GM12878 (cell line): Measurements from ENCODE around the gene FMOD. TPM values are rescaled to one million over a fixed set of nuclear protein-coding genes. Genes with fewer than 3 reads are reported as not detected.

Experiments used
- DPF2 ChIP-seq: fragments of 450-650 bp; IDR thresholded peaks from 2 replicates; pipeline ENCODE4 v1.6.1; 2017; ENCODE audit warnings: mild to moderate bottlenecking
- ESRRA ChIP-seq: IDR thresholded peaks from 2 replicates; pipeline ENCODE4 v1.6.1; 2012; ENCODE audit warnings: mild to moderate bottlenecking, low read length, improper control_type of control experiment
- GABPA ChIP-seq: IDR thresholded peaks from 2 replicates; pipeline ENCODE4 v1.6.1; 2014; ENCODE audit warnings: antibody characterized with exemption, low read depth, mild to moderate bottlenecking, inconsistent platforms
- NFYA ChIP-seq: IDR thresholded peaks from 2 replicates; pipeline ENCODE4 v1.6.1; 2011; ENCODE audit warnings: low read depth, mild to moderate bottlenecking, low read length, improper control_type of control experiment, borderline replicate concordance
- NR2C1 ChIP-seq: fragments of 450-650 bp; IDR thresholded peaks from 2 replicates; pipeline ENCODE4 v1.6.1; 2017; ENCODE audit warnings: antibody characterized with exemption, mild to moderate bottlenecking, moderate library complexity
- SPI1 ChIP-seq: IDR thresholded peaks from 2 replicates; pipeline ENCODE4 v1.6.1; 2011; ENCODE audit warnings: low read depth, mild to moderate bottlenecking, low read length, moderate library complexity, borderline replicate concordance; ENCODE audit not compliant: insufficient read depth
- SREBF2 ChIP-seq: IDR thresholded peaks from 2 replicates; pipeline ENCODE4 v1.6.1; 2012; ENCODE audit warnings: mild to moderate bottlenecking, low read length
- polyA plus RNA-seq, 11 experiments: library from polyadenylated mRNA; depleted of rRNA in 4 of 11; unstranded in 6 of 11; stranded (reverse) in 5 of 11; fragments of >200 nt; fragmentation: Nextera tagmentation in 4 of 11; fragmentation: Illumina TruSeq in 1 of 11; extraction: Ambion mirVana in 4 of 11; extraction: Trizol in 1 of 11; gene quantifications; 1 replicate in 1 of 11; 2 replicates in 10 of 11; pipeline versions ENCODE4 v1.2.1 to v1.2.3, GENCODE V29; 2011 to 2016; ENCODE audit warnings: inconsistent platforms in 2 of 11, missing spikeins in 2 of 11, low read depth in 1 of 11
- total RNA-seq, 4 experiments: library from RNA; depleted of rRNA in 3 of 4; stranded (reverse); fragments of >200 nt in 3 of 4; fragmentation: Illumina TruSeq in 1 of 4; extraction: Trizol in 1 of 4; gene quantifications; 2 replicates each; pipeline versions ENCODE4 v1.2.1 to v1.2.3, GENCODE V29; 2013 to 2021
- TF ChIP-seq, protein P1 (sequence below): IDR thresholded peaks from 2 replicates; pipeline ENCODE4 v1.6.1; 2012; ENCODE audit warnings: low read length, inconsistent platforms
- TF ChIP-seq, protein P2 (sequence below): fragments of 450-650 bp; IDR thresholded peaks from 2 replicates; pipeline ENCODE4 v1.6.1; 2018; ENCODE audit warnings: borderline replicate concordance, mild to moderate bottlenecking; ENCODE audit not compliant: partially characterized antibody

FMOD gene
- total and polyA plus RNA-seq, 10 of the 15 experiments (the other 5 are each of a cell fraction or from before 2014, with no cell fraction given): 0.03 to 0.26 (median 0.11) TPM; not detected in 7

DNA sequence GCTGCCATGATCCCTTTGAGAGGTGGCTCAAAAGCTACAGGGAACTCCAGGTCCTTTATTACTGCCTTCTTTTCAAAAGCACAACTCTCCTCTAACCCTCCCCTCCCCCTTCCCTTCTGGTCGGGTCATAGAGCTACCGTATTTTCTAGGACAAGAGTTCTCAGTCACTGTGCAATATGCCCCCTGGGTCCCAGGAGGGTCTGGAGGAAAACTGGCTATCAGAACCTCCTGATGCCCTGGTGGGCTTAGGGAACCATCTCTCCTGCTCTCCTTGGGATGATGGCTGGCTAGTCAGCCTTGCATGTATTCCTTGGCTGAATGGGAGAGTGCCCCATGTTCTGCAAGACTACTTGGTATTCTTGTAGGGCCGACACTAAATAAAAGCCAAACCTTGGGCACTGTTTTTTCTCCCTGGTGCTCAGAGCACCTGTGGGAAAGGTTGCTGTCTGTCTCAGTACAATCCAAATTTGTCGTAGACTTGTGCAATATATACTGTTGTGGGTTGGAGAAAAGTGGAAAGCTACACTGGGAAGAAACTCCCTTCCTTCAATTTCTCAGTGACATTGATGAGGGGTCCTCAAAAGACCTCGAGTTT, 42.5 kb downstream of the FMOD start (continued):
- TF ChIP-seq, protein P1, sequence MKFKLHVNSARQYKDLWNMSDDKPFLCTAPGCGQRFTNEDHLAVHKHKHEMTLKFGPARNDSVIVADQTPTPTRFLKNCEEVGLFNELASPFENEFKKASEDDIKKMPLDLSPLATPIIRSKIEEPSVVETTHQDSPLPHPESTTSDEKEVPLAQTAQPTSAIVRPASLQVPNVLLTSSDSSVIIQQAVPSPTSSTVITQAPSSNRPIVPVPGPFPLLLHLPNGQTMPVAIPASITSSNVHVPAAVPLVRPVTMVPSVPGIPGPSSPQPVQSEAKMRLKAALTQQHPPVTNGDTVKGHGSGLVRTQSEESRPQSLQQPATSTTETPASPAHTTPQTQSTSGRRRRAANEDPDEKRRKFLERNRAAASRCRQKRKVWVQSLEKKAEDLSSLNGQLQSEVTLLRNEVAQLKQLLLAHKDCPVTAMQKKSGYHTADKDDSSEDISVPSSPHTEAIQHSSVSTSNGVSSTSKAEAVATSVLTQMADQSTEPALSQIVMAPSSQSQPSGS: no peak
- TF ChIP-seq NFYA: no peak
- TF ChIP-seq SREBF2: no peak
- TF ChIP-seq, protein P2, sequence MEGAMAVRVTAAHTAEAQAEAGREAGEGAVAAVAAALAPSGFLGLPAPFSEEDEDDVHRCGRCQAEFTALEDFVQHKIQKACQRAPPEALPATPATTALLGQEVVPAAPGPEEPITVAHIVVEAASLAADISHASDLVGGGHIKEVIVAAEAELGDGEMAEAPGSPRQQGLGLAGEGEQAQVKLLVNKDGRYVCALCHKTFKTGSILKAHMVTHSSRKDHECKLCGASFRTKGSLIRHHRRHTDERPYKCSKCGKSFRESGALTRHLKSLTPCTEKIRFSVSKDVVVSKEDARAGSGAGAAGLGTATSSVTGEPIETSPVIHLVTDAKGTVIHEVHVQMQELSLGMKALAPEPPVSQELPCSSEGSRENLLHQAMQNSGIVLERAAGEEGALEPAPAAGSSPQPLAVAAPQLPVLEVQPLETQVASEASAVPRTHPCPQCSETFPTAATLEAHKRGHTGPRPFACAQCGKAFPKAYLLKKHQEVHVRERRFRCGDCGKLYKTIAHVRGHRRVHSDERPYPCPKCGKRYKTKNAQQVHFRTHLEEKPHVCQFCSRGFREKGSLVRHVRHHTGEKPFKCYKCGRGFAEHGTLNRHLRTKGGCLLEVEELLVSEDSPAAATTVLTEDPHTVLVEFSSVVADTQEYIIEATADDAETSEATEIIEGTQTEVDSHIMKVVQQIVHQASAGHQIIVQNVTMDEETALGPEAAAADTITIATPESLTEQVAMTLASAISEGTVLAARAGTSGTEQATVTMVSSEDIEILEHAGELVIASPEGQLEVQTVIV: no peak
- TF ChIP-seq DPF2: 0 out of 2 replicates have a peak, but pooled peaks have one; percentile 8
- no peak for TF ChIP-seq GABPA
- TF ChIP-seq NR2C1: no peak
- no peak for TF ChIP-seq ESRRA
- no peak for TF ChIP-seq SPI1
